ENCODE measurements around the gene TECPR2. TPM values are rescaled to one million over a fixed set of nuclear protein-coding genes. Genes with fewer than 3 reads are reported as not detected.

Gene TECPR2
- total RNA-seq, 2 experiments from 2014 or later, result 10.3 to 13.1 TPM

DNA sequence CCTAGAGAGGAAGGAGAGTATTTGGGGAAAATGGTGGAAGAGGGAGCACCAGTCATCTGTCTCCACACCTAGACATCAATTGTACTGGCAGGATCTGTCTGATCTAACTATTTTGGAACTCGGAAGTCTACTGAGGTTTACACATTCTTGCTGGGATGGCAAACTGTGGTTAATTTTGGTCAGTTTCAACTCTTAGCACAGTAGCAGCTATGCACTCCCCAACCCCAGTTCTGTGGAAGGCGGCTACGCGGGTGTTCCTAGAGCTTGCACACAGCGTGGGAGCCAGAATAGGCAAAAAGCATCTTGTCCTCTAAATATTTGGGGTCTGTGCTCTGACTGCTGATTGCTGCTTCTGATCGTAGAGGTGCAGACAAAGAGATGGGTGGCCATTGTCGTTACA, 33.8 kb downstream of the TECPR2 start:
- Mint-ChIP-seq H3K36me3 (peaks cover 27% of the 10 kb centered on the region), H3K9me3 (ENCODE audit: low read depth) (peaks cover 8% of the 10 kb centered on the region), H3K27ac (no peak overlapping the region), H3K4me1 (peaks cover 3% of the 10 kb centered on the region), H3K4me3 (no peak overlapping the region), H3K27me3 (no peaks in the 10 kb centered on the region)
- DNase-seq (no peak), ATAC-seq (no peak)
- CTCF ChIA-PET, result no interaction called here

DNA sequence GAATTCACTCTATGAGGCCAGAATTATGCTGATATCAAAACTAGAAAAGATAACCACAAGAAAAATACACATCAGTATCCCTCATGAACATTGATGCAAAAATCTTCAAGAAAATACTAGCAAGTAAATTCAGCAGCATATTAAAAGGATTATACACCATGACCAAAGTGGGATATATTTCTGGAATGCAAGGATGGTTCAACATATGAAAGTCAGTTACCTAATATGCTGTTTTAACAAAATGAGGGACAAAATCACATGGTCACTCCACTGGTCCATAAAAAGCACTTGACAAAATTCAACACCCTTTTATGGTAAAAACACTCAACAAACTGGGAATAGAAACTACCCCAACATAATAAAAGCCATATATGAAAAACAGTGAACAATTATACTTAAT, 40.3 kb downstream of the TECPR2 start:
- CTCF ChIA-PET, result no interaction called here
- no peaks in the 10 kb centered on the region for H3K4me1 Mint-ChIP-seq
- no peak overlapping the region for H3K4me3 Mint-ChIP-seq
- H3K9me3 Mint-ChIP-seq (ENCODE audit: low read depth), result peaks cover 24% of the 10 kb centered on the region
- DNase-seq, result no peak
- peaks cover 31% of the 10 kb centered on the region for H3K36me3 Mint-ChIP-seq
- no peak overlapping the region for H3K27ac Mint-ChIP-seq
- no peaks in the 10 kb centered on the region for H3K27me3 Mint-ChIP-seq
- ATAC-seq, result no peak

DNA sequence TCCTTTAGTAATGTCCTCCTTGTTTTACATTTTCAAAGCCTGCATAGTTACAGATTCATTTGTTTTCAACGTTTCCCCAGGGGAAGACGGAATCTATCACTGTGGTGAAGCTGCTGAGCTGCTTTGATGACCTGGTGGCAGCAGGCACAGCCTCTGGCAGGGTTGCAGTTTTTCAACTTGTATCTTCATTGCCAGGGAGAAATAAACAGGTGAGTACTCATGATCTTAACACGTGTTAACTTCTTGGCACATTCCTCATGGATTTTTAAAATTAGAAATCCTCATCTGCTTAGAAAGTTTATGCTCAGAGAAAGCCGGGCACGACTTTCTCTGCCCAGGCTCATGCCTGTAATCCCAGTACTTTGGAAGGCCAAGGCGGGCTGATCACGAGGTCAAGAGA, 44.5 kb downstream of the TECPR2 start:
- Mint-ChIP-seq H3K4me3 (no peak overlapping the region), H3K36me3 (peaks cover 25% of the 10 kb centered on the region), H3K9me3 (ENCODE audit: low read depth) (peaks cover 15% of the 10 kb centered on the region), H3K4me1 (peaks cover 6% of the 10 kb centered on the region), H3K27ac (no peak overlapping the region), H3K27me3 (no peaks in the 10 kb centered on the region)
- ATAC-seq (no peak), DNase-seq (no peak)
- CTCF ChIA-PET, result no interaction called here

DNA sequence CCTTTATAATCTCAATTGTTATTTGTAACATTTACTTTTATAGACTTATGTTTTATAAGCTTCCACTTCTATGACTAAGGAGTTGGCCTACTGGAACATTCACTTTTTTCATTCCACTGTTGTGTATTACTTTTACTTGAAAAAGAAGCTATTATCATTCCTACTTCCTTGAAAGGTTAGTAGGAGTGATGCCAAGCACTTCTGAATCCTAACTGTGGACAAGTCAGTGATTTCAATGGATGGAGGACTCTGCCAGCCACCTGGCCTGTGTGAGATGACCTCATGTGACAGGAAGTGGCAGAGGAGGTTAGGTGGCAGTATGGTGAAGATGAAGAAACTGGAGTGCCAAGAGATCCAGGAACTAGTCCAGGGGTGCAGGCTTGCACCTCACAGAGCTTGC, 46.0 kb downstream of the TECPR2 start:
- peaks cover 6% of the 10 kb centered on the region for H3K4me1 Mint-ChIP-seq
- H3K27ac Mint-ChIP-seq, result no peak overlapping the region
- peaks cover 13% of the 10 kb centered on the region for H3K36me3 Mint-ChIP-seq
- CTCF ChIA-PET, result interaction anchor here (1.1 to 1.8 kb wide), 2 partner anchors 23 to 666 kb away, joined by 3 to 4 read pairs; no protein-coding TSS in a partner anchor
- peaks cover 2% of the 10 kb centered on the region for H3K9me3 Mint-ChIP-seq (ENCODE audit: low read depth)
- no peaks in the 10 kb centered on the region for H3K27me3 Mint-ChIP-seq
- ATAC-seq (peak; percentile 30), DNase-seq (no peak)
- H3K4me3 Mint-ChIP-seq, result no peak overlapping the region

DNA sequence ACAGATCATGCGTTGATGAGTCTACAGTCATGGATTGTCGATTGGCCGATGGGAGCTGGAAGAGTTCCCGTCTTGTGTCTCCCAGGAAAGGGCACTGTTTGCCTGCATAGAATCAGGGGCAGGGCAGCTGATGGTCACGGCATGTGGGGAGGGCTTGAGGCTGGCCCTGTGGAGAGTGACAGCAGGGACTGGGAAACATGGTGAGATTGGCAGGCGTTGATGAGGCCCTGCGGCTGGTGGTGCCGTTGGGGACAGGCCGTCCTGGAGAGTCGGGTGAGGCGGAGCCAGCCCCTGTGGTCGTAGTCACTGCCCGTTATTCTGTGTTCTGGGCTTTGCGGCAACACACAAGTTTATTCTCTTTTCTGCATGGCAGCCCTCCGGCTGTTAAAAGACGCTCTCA, 52.9 kb downstream of the TECPR2 start:
- Mint-ChIP-seq H3K4me1 (no peaks in the 10 kb centered on the region), H3K4me3 (no peak overlapping the region), H3K27me3 (no peaks in the 10 kb centered on the region), H3K27ac (no peak overlapping the region), H3K36me3 (no peaks in the 10 kb centered on the region), H3K9me3 (ENCODE audit: low read depth) (no peaks in the 10 kb centered on the region)
- CTCF ChIA-PET, result no interaction called here
- DNase-seq, result no peak
- no peak for ATAC-seq

DNA sequence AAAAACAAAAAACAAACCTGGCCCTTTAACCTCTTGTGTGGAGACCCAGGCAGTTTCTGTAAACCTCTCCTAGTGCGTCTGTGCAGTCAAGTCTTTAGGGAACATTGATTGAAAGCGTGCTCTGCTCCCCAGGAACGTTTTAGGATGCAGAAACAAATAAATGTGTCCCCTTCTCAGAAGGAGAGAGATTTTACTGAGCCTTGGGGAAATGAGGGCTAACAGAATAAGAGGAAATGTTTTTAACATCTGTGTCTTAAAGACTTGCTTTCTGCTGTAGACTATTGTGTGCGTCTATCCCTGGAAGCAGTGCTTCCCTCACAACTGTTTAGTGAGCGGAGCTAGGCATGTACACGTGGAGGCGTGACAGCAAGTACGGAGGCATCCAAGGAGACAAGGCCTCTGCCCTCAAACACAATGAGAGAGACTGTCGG, 54.3 kb downstream of the TECPR2 start:
- Mint-ChIP-seq H3K27ac (no peak overlapping the region), H3K27me3 (no peaks in the 10 kb centered on the region), H3K36me3 (no peaks in the 10 kb centered on the region), H3K9me3 (ENCODE audit: low read depth) (no peaks in the 10 kb centered on the region), H3K4me3 (no peak overlapping the region), H3K4me1 (no peaks in the 10 kb centered on the region)
- no peak for ATAC-seq
- CTCF ChIA-PET, result no interaction called here
- DNase-seq, result no peak

DNA sequence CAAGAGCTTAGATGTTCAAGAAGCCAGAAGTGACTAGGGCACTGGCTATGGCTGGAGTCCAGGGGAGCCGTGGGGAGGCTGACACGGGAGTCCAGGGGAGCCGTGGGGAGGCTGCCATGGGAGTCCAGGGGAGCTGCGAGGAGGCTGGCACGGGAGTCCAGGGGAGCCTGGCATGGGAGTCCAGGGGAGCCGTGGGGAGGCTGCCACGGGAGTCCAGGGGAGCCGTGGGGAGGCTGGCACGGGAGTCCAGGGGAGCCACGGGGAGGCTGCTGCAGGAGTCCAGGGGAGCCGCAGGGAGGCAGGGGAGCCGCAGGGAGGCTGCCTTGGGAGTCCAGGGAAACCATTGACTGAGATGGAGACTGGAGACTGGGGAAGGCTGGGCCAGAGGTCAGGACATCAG, 54.9 kb downstream of the TECPR2 start:
- H3K4me1 Mint-ChIP-seq, result no peaks in the 10 kb centered on the region
- no peaks in the 10 kb centered on the region for H3K36me3 Mint-ChIP-seq
- no peak for ATAC-seq
- H3K4me3 Mint-ChIP-seq, result no peak overlapping the region
- CTCF ChIA-PET, result no interaction called here
- H3K27ac Mint-ChIP-seq, result no peak overlapping the region
- no peak for DNase-seq
- H3K9me3 Mint-ChIP-seq (ENCODE audit: low read depth), result no peaks in the 10 kb centered on the region
- no peaks in the 10 kb centered on the region for H3K27me3 Mint-ChIP-seq

DNA sequence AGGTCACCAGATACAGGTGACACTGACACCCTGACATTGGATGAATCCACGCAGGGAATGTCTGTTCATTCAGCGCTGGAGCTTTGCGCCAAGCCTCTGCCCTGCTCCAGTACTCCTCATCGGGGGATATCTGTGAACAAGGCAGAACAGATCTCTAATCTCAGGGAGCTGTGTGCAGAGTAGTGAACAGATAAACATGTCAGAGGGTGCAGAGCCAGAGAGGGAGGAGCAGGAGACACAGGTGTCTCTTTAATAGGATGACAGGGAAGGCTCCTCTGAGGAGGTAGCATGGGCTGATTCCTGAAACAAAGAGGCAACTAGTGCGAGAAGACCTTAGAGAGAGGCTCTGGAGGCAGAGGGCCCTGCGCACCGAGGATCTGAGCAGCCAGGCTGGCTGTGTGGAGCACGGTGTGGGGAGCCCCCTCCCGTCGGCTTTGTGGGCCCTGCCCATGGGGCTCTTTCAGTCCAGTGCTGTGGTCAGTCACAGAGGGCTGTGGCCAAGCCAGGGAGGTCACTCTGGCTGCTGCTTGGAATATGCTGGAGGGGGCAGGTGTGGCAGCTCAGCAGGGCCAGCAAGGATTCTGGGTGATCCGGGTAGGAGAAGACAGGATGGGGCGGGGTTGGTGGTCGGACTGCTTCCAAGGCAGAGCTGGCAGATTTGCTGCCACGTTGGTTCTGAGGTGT, 55.6 kb downstream of the TECPR2 start:
- Mint-ChIP-seq H3K4me3 (no peak overlapping the region), H3K27ac (no peak overlapping the region), H3K36me3 (no peaks in the 10 kb centered on the region), H3K4me1 (no peaks in the 10 kb centered on the region), H3K27me3 (no peaks in the 10 kb centered on the region), H3K9me3 (ENCODE audit: low read depth) (no peaks in the 10 kb centered on the region)
- CTCF ChIA-PET, result no interaction called here
- ATAC-seq (no peak), DNase-seq (no peak)

DNA sequence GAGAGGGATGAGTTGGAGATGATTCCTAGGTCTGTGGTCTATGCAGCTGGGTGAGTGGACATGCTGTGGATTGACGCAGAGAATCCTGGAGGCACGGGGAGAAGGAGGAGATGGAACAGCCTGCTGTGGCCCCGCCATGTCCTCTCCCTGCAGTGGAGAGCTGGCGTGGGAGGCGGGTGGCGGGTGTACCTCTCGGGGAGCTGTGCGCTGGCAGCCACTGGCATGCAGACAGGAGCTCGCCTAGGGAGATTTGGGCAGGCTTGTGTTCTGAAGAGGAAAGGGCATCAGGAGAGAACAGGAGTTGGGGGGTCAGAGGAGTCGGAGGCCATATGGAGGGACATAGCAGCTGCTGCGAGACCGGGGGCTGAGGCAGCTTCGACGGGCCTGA, 56.1 kb downstream of the TECPR2 start:
- no peaks in the 10 kb centered on the region for H3K27me3 Mint-ChIP-seq
- no peak overlapping the region for H3K27ac Mint-ChIP-seq
- CTCF ChIA-PET, result no interaction called here
- DNase-seq (no peak), ATAC-seq (no peak)
- no peak overlapping the region for H3K4me3 Mint-ChIP-seq
- H3K4me1 Mint-ChIP-seq, result no peaks in the 10 kb centered on the region
- no peaks in the 10 kb centered on the region for H3K36me3 Mint-ChIP-seq
- H3K9me3 Mint-ChIP-seq (ENCODE audit: low read depth), result no peaks in the 10 kb centered on the region

DNA sequence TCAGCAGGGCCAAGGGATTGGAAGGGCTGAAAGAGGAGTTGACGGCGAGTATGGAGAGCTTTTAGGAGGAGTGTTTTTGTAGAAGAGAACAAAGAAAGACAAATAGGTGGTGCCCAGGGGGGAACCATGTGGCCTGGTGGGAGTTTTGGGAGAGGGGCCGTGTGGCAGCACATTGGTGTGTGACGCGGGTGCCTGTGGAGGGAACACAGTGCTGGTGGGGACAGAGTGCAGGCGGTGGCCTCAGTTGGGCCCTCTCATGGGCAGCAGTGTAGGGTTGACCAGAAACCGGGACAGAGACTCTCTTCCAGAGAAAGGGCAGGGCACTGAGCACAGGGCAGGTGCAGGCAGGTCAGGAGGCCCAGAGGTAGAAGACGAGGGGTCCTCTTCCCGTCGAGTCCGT, 56.5 kb downstream of the TECPR2 start:
- DNase-seq, result no peak
- Mint-ChIP-seq H3K36me3 (no peaks in the 10 kb centered on the region), H3K27me3 (no peaks in the 10 kb centered on the region), H3K9me3 (ENCODE audit: low read depth) (no peaks in the 10 kb centered on the region), H3K4me1 (no peaks in the 10 kb centered on the region), H3K27ac (no peak overlapping the region), H3K4me3 (no peak overlapping the region)
- ATAC-seq, result no peak
- CTCF ChIA-PET, result no interaction called here

DNA sequence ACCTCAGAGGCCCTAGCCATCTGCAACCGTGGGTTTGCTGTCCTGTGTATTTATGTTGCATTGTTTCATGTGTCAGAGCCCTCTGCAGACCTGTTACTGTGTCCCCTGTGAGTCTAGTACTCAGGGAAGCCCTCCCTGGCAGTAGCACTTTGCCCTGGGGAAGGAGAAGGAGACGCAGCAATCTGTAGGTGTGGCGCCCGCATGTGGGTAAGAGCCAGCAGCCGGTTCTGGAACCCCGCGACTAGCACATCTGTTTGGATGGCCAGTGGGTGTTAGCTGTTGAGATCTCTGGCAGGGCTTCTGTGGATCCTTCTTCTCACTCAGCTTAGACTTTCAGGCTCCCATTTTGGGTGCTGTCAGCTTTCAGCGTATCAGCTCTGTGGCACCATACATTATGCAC, 57.0 kb downstream of the TECPR2 start:
- no peak overlapping the region for H3K4me3 Mint-ChIP-seq
- H3K9me3 Mint-ChIP-seq (ENCODE audit: low read depth), result no peaks in the 10 kb centered on the region
- CTCF ChIA-PET, result no interaction called here
- no peaks in the 10 kb centered on the region for H3K27me3 Mint-ChIP-seq
- ATAC-seq, result no peak
- no peaks in the 10 kb centered on the region for H3K36me3 Mint-ChIP-seq
- H3K27ac Mint-ChIP-seq, result no peak overlapping the region
- DNase-seq, result no peak
- H3K4me1 Mint-ChIP-seq, result no peaks in the 10 kb centered on the region

DNA sequence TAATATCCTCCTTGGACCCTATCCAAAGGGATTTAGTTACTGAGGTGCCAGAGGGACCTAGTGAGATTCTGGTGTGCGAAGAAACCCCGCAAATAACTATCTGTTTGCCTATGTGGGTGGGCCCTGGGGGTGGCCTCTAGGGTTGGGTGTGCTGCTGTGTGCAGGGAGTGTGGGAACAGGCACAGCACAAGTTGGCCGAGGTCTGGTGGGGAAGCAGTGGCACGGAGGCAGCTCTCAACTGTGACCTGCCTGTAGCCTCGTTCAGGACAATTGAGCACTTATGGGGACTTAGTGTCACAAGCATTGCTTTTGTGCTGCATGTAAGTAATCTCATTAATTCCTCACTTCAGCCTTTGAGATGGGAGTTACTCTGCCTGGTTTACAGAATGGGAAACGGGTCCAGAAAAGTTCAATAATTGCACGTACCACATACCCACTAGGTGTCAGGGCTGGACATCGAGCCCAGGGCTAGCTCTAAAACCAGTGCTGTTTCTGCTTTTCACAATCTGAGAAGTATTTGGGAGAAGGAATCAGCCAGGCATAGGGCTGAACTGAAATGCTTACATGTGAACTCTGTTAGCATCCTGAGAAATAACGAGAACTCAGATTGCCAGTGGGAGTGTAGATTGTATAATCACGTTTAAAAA, 58.8 kb downstream of the TECPR2 start:
- CTCF ChIA-PET, result no interaction called here
- ATAC-seq, result no peak

DNA sequence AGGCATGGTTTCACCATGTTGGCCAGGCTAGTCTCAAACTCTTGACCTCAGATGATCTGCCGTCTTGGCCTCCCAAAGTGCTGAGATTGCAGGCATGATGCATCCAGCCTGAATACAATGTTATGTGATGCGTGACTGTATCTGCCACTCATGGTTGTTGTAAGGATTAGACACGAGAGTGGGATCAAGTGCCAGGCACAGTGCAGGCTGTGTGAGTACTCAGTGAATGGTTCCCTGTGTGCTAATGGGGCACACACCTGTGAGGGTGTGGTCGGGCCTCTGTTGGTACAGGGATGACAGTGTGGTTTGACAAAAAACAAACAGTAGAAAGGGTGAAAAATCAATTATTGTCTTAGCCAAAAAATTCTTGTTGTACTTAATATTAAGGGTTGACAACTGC, 61.8 kb downstream of the TECPR2 start:
- ATAC-seq (no peak), DNase-seq (no peak)
- CTCF ChIA-PET, result no interaction called here
- Mint-ChIP-seq H3K4me3 (no peak overlapping the region), H3K27ac (no peak overlapping the region), H3K4me1 (no peaks in the 10 kb centered on the region), H3K9me3 (ENCODE audit: low read depth) (no peaks in the 10 kb centered on the region), H3K27me3 (no peaks in the 10 kb centered on the region), H3K36me3 (peaks cover 1% of the 10 kb centered on the region)

More for the DNA sequence above, 58.8 kb downstream of the TECPR2 start:
- Mint-ChIP-seq H3K4me1 (no peaks in the 10 kb centered on the region), H3K9me3 (ENCODE audit: low read depth) (no peaks in the 10 kb centered on the region), H3K27me3 (no peaks in the 10 kb centered on the region), H3K4me3 (no peak overlapping the region), H3K27ac (no peak overlapping the region), H3K36me3 (peaks cover 1% of the 10 kb centered on the region)
- DNase-seq, result no peak

DNA sequence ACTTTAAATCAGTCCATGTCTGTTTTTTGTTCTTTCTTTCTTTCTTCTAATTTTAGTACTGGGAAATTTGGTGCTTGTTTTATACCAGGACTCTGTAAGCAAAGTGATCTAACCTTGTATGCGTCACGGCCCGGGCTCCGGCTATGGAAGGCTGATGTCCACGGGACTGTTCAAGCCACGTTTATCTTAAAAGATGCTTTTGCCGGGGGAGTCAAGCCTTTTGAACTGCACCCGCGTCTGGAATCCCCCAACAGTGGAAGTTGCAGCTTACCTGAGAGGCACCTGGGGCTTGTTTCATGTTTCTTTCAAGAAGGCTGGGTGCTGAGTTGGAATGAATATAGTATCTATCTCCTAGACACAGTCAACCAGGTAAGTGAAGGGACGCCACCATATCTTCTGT, 62.2 kb downstream of the TECPR2 start:
- Mint-ChIP-seq H3K27me3 (no peaks in the 10 kb centered on the region), H3K4me3 (no peak overlapping the region), H3K9me3 (ENCODE audit: low read depth) (no peaks in the 10 kb centered on the region), H3K36me3 (peaks cover 1% of the 10 kb centered on the region), H3K27ac (no peak overlapping the region), H3K4me1 (no peaks in the 10 kb centered on the region)
- ATAC-seq, result no peak
- DNase-seq, result no peak
- CTCF ChIA-PET, result no interaction called here
